ENCODE measurements around the gene HES3. TPM values are rescaled to one million over a fixed set of nuclear protein-coding genes. Genes with fewer than 3 reads are reported as not detected.

The HES3 gene
- total RNA-seq, 1 experiment from 2014 or later = not detected

GRCh38 chr1:6207921-6208320, 36.1 kb upstream of the HES3 start:
- TF ChIP-seq CTCF (conservative IDR thresholded peaks at IDR 0.05; ENCODE audit: low read depth, low read length) = no peak
- no peak for TF ChIP-seq EZH2 (IDR thresholded peaks at IDR 0.05; ENCODE audit: borderline replicate concordance, low read depth, low read length, poor library complexity, severe bottlenecking)
- no peak overlapping the region for H3K27ac ChIP-seq (ENCODE audit: low read depth, low read length, poor library complexity, severe bottlenecking)
- intact Hi-C loops (cut with micrococcal nuclease; ENCODE audit: unreplicated experiment) = no loop called here
- CTCF ChIA-PET = interaction anchor here (0.7 kb wide), 2 partner anchors 25 to 34 kb away, joined by 4 to 5 read pairs; no protein-coding TSS in a partner anchor
- POLR2A ChIA-PET (ENCODE audit: low non-redundant PET) = no interaction called here
- no peaks in the 10 kb centered on the region for H3K36me3 ChIP-seq (ENCODE audit: insufficient read depth, low read length, poor library complexity, severe bottlenecking)
- H3K9me3 ChIP-seq (ENCODE audit: low read depth, low read length, poor library complexity, severe bottlenecking) = no peaks in the 10 kb centered on the region
- no peak overlapping the region for H3K4me3 ChIP-seq (ENCODE audit: low read depth, low read length, poor library complexity, severe bottlenecking)
- no TSS peak for BruUV-seq (replicated peaks)
- peaks cover 21% of the 10 kb centered on the region for H3K4me1 ChIP-seq (ENCODE audit: insufficient read depth, low read length, poor library complexity, severe bottlenecking)
- H3K27me3 ChIP-seq (replicated peaks; ENCODE audit: insufficient read depth, low read depth, low read length, poor library complexity) = no peaks in the 10 kb centered on the region
- no peak for DNase-seq (ENCODE audit: low spot score)

DNA sequence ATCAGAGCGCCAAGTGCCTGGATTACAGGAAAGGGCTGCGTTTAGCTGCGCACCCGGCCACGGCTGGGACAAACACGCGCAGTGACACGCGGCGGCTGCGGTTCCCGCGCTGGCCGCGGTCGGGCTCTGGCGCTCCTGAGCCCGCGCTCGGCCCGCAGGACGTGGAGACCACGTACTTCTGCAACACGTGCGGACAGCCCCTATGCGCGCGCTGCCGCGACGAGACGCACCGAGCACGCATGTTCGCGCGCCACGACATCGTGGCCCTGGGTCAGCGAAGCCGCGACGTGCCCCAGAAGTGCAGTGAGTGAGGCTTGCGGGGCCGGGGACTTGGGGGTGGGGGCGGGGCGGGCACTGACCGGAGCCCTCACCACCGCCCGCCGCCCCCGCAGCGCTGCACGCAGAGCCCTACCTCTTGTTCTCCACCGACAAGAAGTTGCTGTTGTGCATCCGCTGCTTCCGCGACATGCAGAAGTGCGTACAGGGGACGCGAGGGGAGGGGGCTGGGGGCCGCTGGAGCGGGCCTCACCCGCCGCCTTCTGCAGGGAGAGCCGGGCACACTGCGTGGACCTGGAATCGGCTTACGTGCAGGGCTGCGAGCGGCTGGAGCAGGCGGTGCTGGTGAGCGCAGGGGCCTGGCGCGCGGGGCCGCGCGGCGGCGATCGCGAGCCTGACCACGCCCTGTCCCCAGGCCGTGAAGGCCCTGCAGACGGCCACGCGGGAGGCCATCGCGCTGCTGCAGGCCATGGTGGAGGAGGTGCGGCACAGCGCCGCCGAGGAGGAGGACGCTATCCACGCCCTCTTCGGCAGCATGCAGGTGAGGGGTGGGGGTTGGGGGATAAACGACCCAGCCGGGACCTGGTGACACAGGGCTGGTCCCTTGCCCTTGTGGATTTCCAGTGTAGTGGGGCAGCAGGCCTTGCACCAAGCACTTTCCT, 35.0 kb upstream of the HES3 start:
- ChIA-PET POLR2A (ENCODE audit: low non-redundant PET) (no interaction called here), CTCF (interaction anchor here (0.7 kb wide), 2 partner anchors 26 to 33 kb away, joined by 4 to 5 read pairs; no protein-coding TSS in a partner anchor)
- TF ChIP-seq CTCF (conservative IDR thresholded peaks at IDR 0.05; ENCODE audit: low read depth, low read length) = peak; percentile 57
- no peak for TF ChIP-seq EZH2 (IDR thresholded peaks at IDR 0.05; ENCODE audit: borderline replicate concordance, low read depth, low read length, poor library complexity, severe bottlenecking)
- no peaks in the 10 kb centered on the region for H3K27me3 ChIP-seq (replicated peaks; ENCODE audit: insufficient read depth, low read depth, low read length, poor library complexity)
- no peaks in the 10 kb centered on the region for H3K9me3 ChIP-seq (ENCODE audit: low read depth, low read length, poor library complexity, severe bottlenecking)
- peak overlapping the region; percentile 45 for H3K4me3 ChIP-seq (ENCODE audit: low read depth, low read length, poor library complexity, severe bottlenecking)
- no TSS peak for BruUV-seq (replicated peaks)
- no peak overlapping the region for H3K27ac ChIP-seq (ENCODE audit: low read depth, low read length, poor library complexity, severe bottlenecking)
- H3K36me3 ChIP-seq (ENCODE audit: insufficient read depth, low read length, poor library complexity, severe bottlenecking) = no peaks in the 10 kb centered on the region
- DNase-seq (ENCODE audit: low spot score) = peak; percentile 79
- intact Hi-C loops (cut with micrococcal nuclease; ENCODE audit: unreplicated experiment) = no loop called here
- peaks cover 21% of the 10 kb centered on the region for H3K4me1 ChIP-seq (ENCODE audit: insufficient read depth, low read length, poor library complexity, severe bottlenecking)

- ChIA-PET POLR2A (ENCODE audit: low non-redundant PET) (no interaction called here), CTCF (interaction anchor here (0.6 kb wide), 1 partner anchor 227 kb away, joined by 8 read pairs; no protein-coding TSS in a partner anchor)
- intact Hi-C loops (cut with micrococcal nuclease; ENCODE audit: unreplicated experiment) = no loop called here
- Histone ChIP-seq H3K9me3 (ENCODE audit: low read depth, low read length, poor library complexity, severe bottlenecking) (no peaks in the 10 kb centered on the region), H3K4me1 (ENCODE audit: insufficient read depth, low read length, poor library complexity, severe bottlenecking) (peaks cover 21% of the 10 kb centered on the region), H3K4me3 (ENCODE audit: low read depth, low read length, poor library complexity, severe bottlenecking) (peak overlapping the region; percentile 45), H3K36me3 (ENCODE audit: insufficient read depth, low read length, poor library complexity, severe bottlenecking) (no peaks in the 10 kb centered on the region), H3K27ac (ENCODE audit: low read depth, low read length, poor library complexity, severe bottlenecking) (no peak overlapping the region), H3K27me3 (replicated peaks; ENCODE audit: insufficient read depth, low read depth, low read length, poor library complexity) (no peaks in the 10 kb centered on the region)
- TF ChIP-seq EZH2 (IDR thresholded peaks at IDR 0.05; ENCODE audit: borderline replicate concordance, low read depth, low read length, poor library complexity, severe bottlenecking) (no peak), CTCF (conservative IDR thresholded peaks at IDR 0.05; ENCODE audit: low read depth, low read length) (0 out of 2 replicates have a peak, but pooled peaks have one; percentile 12)
- BruUV-seq (replicated peaks) = no TSS peak
- peak; percentile 48 for DNase-seq (ENCODE audit: low spot score)
Measured at GRCh38 chr1:6209661-6210580, 34.1 kb upstream of the HES3 start.
